ENCODE data around the gene ATP8A2. TPM values are rescaled to one million over a fixed set of nuclear protein-coding genes. Genes with fewer than 3 reads are reported as not detected.

The ATP8A2 gene
- total RNA-seq, 2 donors from 2014 or later, result 0.18 to 0.24 TPM

DNA sequence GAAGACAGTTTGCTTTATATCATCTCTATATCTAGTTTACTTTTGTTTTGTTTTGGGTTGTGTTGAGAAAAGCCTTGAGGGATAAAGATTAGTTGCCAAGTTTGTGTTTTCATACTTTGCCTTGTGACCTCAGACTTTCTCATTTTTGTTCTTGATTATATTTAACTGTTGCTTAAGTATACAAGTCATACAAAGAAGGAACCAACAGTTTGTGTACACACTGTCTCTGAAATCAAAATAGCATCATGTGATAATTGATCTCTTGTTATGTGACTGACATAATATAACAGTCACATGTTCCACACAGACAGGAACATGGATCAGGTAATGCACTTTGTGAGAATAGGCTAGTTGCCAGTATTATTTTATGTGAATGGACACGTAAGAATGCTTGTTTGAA lies 609.3 kb downstream of the ATP8A2 start:
- no peak for ATAC-seq
- intact Hi-C loops (cut with DNase I), result no loop called here
- DNase-seq, result no peak

- DNase-seq (no peak), ATAC-seq (no peak)
These were observed 611.1 kb downstream of the ATP8A2 start for GRCh38 chr13:25982907-25983306.

GRCh38 chr13:25987987-25988386 lies 616.2 kb downstream of the ATP8A2 start:
- ATAC-seq, result no peak
- no peak for DNase-seq
- intact Hi-C loops (cut with DNase I), result no loop called here

More at GRCh38 chr13:25982907-25983306, 611.1 kb downstream of the ATP8A2 start:
- intact Hi-C loops (cut with DNase I), result no loop called here

DNA sequence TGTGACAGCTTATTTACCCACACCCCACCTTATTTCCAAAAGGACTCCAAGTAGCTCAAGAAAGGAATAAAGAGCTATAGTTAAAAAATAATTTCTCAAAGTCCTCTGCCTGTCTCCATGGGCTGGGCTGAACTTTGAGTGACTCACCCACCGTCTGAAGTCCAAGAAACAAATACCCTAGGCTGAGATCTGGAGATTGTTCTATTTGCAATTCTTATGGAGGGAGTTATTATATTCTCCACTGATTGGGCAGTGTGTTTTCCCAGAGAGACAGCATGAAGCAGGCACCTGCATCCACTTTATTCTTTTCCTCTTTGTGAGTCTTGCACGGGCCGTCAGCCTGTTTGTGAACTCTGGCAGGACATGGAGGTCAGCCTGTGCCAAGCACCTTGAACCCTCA lies 616.9 kb downstream of the ATP8A2 start:
- intact Hi-C loops (cut with DNase I), result no loop called here
- no peak for DNase-seq
- no peak for ATAC-seq

DNA sequence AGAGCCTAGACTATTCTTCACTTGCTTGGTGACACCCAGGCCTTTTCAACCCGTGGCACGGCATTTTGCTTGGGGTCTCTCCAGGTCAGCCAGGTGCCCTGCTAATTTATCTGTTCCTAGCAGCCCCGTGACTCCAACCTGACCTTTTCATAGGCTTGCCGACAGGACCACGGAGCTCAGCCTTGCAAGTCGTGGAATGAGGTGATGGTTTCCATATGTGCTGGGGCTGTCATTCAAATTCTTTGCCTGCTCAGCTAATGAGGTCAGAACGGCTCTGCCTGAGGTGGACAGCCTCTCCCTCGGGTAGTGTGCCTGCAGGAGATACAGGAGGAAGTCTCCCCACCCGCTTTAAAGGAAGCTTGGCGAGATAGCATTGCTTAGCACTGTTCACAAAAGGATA lies 619.0 kb downstream of the ATP8A2 start:
- intact Hi-C loops (cut with DNase I), result no loop called here
- ATAC-seq, result no peak
- DNase-seq, result no peak

GRCh38 chr13:25992076-25992475 lies 620.3 kb downstream of the ATP8A2 start:
- intact Hi-C loops (cut with DNase I), result no loop called here
- no peak for ATAC-seq
- no peak for DNase-seq

DNA sequence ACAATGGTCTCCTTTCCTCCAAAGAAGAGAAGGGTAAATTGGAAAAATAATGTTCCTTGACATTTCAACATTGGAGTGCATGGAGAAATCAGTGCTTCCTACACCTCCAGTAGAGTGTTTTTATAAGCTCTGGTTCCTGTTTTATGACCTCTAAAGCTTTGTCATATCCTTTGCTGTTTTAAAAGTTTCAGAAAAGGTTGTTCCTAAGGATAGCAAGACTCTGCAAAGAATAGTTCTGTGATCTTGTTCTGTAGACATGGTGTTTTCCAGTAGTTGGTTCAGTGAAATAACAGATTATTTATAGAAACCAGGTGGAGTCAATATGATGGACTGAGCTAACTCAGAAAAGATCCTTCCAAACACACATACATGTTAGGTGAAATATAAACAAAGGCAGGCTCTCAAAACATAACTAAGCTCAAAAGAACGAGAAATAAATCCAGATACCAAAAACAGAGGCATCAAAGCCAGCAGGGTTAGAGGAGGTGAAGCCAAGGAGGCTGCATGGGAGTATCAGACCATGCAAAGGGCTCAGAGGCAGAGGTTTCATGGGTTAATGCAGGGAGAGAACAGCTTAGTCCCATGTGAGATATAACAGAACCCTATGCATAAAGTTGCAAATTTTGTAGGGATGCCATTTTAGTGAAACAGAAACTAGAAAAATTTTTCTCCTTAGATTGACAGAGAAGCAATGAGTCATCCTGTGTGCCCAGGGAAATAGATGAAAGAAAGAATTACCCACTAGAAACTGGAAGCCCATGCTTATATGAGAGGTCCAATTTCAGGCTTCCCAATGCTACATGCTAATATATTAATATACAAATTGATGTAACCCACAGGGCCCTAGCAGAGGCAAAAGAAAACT lies 635.7 kb downstream of the ATP8A2 start:
- no peak for ATAC-seq
- DNase-seq, result no peak
- intact Hi-C loops (cut with DNase I), result no loop called here

GRCh38 chr13:26010487-26011207 lies 638.9 kb downstream of the ATP8A2 start:
- no peak for ATAC-seq
- intact Hi-C loops (cut with DNase I), result no loop called here
- no peak for DNase-seq

DNA sequence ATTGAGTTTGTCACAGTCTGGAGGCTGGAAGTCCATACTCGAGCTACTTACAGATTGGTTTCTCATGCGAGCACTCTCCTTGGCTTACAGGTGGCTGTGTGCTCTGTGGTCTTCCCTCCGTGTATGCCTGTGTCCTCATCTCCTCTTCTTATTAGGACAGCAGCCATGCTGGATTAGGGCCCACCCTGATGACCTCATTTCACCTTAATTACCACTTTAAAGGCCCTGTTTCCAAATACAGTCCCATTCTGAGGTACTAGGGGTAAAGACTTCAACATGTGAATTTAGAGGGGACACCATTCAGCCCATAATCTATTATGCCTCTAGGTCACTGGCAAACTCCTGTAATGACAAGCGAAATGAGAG lies 639.4 kb downstream of the ATP8A2 start:
- ATAC-seq (no peak), DNase-seq (no peak)
- intact Hi-C loops (cut with DNase I), result no loop called here

DNA sequence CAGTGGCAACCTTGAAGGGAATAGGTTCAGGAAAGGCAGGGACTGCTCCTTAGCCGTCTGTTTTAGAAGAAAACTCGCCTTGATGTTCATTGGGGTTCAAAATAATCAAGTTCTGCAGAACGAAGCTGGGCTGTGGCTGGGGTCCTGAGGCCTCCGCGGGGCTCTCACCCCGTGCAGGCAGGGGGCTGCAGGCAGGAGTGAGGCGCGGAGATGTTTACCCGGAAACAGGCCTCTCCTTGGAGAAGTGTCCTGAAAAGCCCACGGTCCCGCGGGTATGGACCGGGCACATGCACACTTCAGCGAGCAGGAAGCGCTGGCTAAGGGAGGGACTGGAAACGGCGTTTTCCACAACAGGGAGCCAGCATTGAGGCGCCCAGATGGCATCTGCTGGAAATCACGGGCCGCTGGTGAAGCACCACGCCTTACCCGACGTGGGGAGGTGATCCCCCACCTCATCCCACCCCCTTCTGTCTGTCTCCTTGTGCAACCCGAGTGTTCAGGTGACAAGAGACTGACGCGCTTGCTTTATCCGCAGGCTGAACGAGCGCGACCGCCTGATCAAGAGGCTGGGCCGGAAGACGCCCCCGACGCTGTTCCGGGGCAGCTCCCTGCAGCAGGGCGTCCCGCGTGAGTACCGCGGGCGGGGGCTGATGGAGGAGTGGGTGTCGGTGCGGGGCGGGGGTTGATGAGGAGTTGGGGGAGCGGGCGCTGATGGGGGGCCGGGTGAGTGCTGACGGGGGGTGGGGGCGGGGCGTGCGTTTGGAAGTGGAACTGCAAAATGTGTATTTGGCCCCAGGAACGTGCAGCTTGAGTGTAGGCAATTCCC lies 640.4 kb downstream of the ATP8A2 start:
- ATAC-seq (peak; percentile 47 to 69), DNase-seq (peak; percentile 33)
- intact Hi-C loops (cut with DNase I), result no loop called here

DNA sequence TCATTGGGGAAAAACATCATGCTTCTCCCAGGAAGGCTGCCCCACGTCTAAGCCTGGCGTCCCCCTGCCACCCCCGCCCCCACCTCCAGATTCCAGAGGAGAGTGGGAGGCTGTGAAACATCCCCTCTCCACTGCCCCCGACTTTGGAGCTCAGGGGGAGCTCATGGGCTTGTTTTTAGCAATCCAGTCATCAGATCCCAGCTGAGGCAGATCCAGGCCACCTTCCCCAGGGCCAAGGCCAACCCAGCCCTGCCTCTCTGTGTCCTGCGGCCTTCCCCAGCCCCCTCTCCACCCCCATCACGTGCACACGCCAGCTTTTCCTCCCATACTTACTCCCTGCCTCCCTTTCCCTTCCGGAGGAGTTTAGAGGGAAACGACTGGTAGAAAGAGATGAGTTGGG lies 641.2 kb downstream of the ATP8A2 start:
- no peak for ATAC-seq
- intact Hi-C loops (cut with DNase I), result no loop called here
- DNase-seq, result no peak

DNA sequence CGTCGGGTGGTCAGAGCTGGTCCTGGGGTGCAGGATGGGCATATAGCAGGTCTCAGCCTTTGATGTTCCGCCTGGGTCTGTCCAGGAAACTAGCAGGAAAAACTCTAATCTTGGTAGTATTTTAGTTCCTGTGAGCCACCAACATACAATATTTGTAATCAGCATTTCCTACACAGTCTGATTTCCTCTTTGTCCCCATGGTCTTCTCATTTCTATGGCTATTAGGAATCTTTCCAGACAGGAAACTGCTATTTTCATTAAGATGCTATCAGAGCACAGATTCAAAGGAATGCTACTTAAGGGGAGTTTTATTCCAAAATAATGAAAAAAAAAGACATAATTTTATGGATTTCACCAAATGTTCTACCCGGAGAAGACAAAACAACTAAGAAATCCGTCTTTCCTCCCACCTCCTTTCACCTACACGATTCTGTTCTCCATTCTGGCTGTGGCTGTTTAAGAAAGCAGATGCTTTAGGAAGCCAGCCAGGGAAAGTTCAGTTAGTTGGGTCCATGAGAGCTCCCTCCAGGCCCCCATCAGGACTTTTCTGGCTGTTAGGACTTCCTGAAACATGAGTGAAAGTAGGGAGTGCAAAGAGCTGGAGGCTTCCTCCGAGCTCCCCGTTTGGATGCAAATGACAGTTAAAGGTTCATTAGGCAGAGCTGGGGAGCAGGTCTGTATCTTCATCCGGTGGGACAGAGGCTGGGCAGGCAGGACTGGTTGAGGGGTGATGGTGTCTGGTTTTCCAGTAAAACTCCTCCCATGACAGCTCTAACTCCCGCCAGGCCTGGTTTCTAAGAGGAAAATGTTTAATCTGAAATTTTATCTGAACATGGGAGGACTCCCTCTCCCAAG lies 643.7 kb downstream of the ATP8A2 start:
- ATAC-seq, result no peak
- intact Hi-C loops (cut with DNase I), result no loop called here

DNA sequence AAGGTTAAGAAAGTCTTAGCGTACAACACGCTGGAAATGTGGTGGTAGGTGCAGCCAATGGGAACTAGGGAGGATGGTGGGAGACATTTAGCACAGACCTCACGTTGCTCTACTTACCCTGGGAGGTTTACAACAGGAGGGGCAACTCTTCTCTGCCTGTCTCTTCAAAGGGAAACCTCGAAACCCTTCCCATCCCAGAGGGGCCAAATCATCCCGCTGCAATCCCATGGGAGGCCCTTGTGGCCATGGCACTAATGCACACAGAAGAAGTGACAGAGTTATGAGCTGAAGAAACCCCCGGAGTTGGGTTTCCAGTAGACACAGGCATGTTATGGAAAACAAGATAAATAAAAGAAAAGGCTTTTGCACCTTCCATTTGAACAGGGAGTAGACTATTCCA lies 644.4 kb downstream of the ATP8A2 start:
- DNase-seq (no peak), ATAC-seq (no peak)
- intact Hi-C loops (cut with DNase I), result no loop called here

More for the DNA sequence above, 643.7 kb downstream of the ATP8A2 start:
- DNase-seq, result no peak

DNA sequence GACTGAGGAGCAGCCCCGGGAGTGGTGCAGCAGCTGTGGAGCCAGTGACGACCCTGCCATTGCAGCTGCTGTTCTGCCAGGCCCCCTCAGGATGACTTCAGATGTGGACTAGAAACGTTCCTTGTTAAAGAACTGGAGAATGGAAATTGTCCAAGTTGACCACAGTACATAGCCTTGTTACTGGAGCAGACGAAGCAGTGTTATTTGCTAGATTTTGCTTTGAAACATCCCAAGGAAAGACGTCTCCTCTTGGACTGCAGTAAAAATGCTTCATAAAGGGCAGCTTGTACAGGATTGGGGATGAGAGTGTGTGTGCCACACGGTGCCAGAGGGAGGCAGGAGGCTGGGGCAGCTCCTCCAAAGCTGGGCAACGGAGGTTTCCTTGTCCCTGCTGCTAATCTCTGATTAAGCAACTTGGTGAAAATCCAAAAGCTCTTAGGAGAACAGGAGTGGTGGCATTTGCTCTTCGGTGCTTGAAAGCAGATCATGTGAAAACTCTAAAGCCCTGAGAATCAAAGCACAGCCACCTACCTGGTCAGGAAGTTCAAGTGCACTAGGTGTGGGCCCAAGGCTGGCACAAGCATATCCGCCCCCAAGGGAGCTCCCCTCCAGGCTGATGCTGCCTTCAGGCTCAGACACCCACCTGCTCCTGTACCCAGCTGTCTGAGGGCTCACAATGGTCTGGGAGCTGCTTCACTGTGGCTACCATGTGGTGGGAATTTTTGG lies 645.6 kb downstream of the ATP8A2 start:
- peak; percentile 46 for ATAC-seq
- no peak for DNase-seq
- intact Hi-C loops (cut with DNase I), result no loop called here

- DNase-seq, result no peak
- intact Hi-C loops (cut with DNase I), result no loop called here
- no peak for ATAC-seq
These were observed 646.3 kb downstream of the ATP8A2 start for GRCh38 chr13:26017932-26018665.

DNA sequence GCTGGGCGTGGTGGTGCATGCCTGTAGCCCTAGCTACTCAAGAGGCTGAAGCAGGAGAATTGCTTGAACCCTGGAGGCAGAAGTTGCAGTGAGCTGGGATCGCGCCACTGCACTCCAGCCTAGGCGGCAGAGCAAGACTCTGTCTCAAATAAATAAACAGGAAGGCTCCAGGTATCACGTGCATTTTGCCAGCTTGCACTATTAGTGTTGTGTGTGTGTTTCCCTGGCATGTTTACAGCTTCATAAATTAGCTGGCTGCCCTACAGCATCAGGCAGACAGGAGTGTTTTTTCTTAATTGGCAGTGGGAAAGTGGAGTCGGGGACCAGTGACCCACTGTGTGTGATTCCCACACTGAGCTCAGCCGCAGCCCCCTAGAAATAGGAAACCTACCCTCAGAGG lies 647.5 kb downstream of the ATP8A2 start:
- no peak for ATAC-seq
- DNase-seq, result no peak
- intact Hi-C loops (cut with DNase I), result no loop called here
